PC-9 (cell line): Measurements from ENCODE around the gene VOPP1.

ENCODE experiments used
- EZH2 ChIP-seq: fragments of 200-600 bp; sonication (generic); IDR thresholded peaks from 2 replicates; pipeline ENCODE4 v1.8.0; 2017; ENCODE audit warnings: antibody characterized with exemption, low read depth
- TF ChIP-seq, protein P1 (sequence below): fragments of 200-600 bp; sonication (generic); conservative IDR thresholded peaks from 2 replicates; pipeline ENCODE4 v1.6.1; 2017; ENCODE audit warnings: mixed run types, antibody characterized with exemption, mild to moderate bottlenecking, moderate library complexity

DNA sequence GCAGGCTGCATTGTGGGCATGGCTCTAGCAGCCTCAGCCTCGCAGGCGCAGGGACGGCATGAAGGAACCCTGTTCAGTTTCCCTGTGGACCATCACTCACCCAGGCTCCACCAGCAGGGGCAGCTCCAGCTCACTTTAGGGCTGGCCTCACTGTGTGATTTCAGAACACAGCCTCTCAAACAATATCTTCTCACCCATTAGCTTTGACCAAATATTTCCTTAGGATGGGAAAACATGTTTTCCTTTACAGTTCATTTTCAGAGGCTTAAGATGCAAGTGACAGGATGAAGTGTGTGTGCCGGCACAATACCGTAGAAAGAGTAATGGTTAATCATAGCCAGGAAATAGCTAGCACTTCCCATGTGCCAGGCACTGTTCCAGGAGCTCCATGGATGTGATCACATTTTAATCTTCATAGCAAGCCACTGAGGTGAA, 149.0 kb downstream of the VOPP1 start:
- TF ChIP-seq, protein P1, sequence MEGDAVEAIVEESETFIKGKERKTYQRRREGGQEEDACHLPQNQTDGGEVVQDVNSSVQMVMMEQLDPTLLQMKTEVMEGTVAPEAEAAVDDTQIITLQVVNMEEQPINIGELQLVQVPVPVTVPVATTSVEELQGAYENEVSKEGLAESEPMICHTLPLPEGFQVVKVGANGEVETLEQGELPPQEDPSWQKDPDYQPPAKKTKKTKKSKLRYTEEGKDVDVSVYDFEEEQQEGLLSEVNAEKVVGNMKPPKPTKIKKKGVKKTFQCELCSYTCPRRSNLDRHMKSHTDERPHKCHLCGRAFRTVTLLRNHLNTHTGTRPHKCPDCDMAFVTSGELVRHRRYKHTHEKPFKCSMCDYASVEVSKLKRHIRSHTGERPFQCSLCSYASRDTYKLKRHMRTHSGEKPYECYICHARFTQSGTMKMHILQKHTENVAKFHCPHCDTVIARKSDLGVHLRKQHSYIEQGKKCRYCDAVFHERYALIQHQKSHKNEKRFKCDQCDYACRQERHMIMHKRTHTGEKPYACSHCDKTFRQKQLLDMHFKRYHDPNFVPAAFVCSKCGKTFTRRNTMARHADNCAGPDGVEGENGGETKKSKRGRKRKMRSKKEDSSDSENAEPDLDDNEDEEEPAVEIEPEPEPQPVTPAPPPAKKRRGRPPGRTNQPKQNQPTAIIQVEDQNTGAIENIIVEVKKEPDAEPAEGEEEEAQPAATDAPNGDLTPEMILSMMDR, result no peak
- no peak for TF ChIP-seq EZH2
